RWPE1 (cell line): Measurements from ENCODE around the gene RAB3IL1.
A peak's percentile ranks its signal among the peaks of the same experiment; 100 is the strongest.

Experiments
- CTCF ChIA-PET: fragments of 350-600 bp; sonication (Branson Sonifier 250); formaldehyde crosslinking; extraction: SDS; loops from one replicate; lab custom pipeline; 2021; lab: Yijun Ruan, JAX
- POLR2A ChIA-PET: fragments of 400-600 bp; formaldehyde crosslinking; extraction: SDS; loops from one replicate; lab custom pipeline; 2020; ENCODE audit warnings: antibody characterized with exemption; ENCODE audit not compliant: low non-redundant PET; lab: Yijun Ruan, JAX
- DNase-seq: peaks from one replicate; pipeline ENCODE4 v3.0.0; 2012; ENCODE audit warnings: low spot score
- H3K27ac ChIP-seq: fragments of 450-650 bp; 2 replicates; pipeline ENCODE4 v1.5.1; 2017
- CTCF ChIP-seq: fragments of 450-650 bp; conservative IDR thresholded peaks from 2 replicates; pipeline ENCODE4 v1.5.1; 2017; ENCODE audit warnings: low read depth, mild to moderate bottlenecking

Gene RAB3IL1

GRCh38 chr11:61864814-61865775, 52.3 kb downstream of the RAB3IL1 start:
- ChIA-PET POLR2A (no interaction called here), CTCF (interaction anchor here (0.7 kb wide), 1 partner anchor 108 kb away, joined by 3 read pairs; no protein-coding TSS in a partner anchor)
- TF ChIP-seq CTCF, result no peak

GRCh38 chr11:61863548-61864081, 53.8 kb downstream of the RAB3IL1 start:
- ChIA-PET POLR2A (no interaction called here), CTCF (interaction anchor here (0.6 to 1.3 kb wide), 3 partner anchors 14 to 289 kb away, joined by 3 to 5 read pairs (median 3); no protein-coding TSS in a partner anchor)
- no peak for DNase-seq
- no peak for TF ChIP-seq CTCF
- peak overlapping the region; percentile 73 for H3K27ac ChIP-seq

More at GRCh38 chr11:61864814-61865775, 52.3 kb downstream of the RAB3IL1 start:
- DNase-seq, result no peak
- peak overlapping the region; percentile 73 for H3K27ac ChIP-seq

- CTCF ChIA-PET, result interaction anchor here (0.7 to 1.3 kb wide), 2 partner anchors 34 to 36 kb away, joined by 3 to 5 read pairs; no protein-coding TSS in a partner anchor
- POLR2A ChIA-PET, result no interaction called here
Measured at GRCh38 chr11:61862714-61863547, 54.4 kb downstream of the RAB3IL1 start.

GRCh38 chr11:61861634-61862033, 55.7 kb downstream of the RAB3IL1 start:
- ChIA-PET CTCF (no interaction called here), POLR2A (no interaction called here)
- no peak for TF ChIP-seq CTCF
- peak overlapping the region; percentile 73 for H3K27ac ChIP-seq
- no peak for DNase-seq

More at GRCh38 chr11:61862714-61863547, 54.4 kb downstream of the RAB3IL1 start:
- TF ChIP-seq CTCF, result no peak
- H3K27ac ChIP-seq, result peak overlapping the region; percentile 73
- DNase-seq, result no peak

- TF ChIP-seq CTCF, result no peak
- POLR2A ChIA-PET, result no interaction called here
- H3K27ac ChIP-seq, result peak overlapping the region; percentile 55
- peak; percentile 49 for DNase-seq
- CTCF ChIA-PET, result interaction anchor here (1.1 kb wide), 1 partner anchor 36 kb away, joined by 3 read pairs; no protein-coding TSS in a partner anchor
Measured at GRCh38 chr11:61860054-61860903, 57.1 kb downstream of the RAB3IL1 start.
